ENCODE measurements around the gene KLF1. TPM values are rescaled to one million over a fixed set of nuclear protein-coding genes. Genes with fewer than 3 reads are reported as not detected.
A peak's percentile ranks its signal among the peaks of the same experiment; 100 is the strongest.

Gene KLF1
- total RNA-seq, 1 experiment from 2014 or later, result 0.22 TPM

DNA sequence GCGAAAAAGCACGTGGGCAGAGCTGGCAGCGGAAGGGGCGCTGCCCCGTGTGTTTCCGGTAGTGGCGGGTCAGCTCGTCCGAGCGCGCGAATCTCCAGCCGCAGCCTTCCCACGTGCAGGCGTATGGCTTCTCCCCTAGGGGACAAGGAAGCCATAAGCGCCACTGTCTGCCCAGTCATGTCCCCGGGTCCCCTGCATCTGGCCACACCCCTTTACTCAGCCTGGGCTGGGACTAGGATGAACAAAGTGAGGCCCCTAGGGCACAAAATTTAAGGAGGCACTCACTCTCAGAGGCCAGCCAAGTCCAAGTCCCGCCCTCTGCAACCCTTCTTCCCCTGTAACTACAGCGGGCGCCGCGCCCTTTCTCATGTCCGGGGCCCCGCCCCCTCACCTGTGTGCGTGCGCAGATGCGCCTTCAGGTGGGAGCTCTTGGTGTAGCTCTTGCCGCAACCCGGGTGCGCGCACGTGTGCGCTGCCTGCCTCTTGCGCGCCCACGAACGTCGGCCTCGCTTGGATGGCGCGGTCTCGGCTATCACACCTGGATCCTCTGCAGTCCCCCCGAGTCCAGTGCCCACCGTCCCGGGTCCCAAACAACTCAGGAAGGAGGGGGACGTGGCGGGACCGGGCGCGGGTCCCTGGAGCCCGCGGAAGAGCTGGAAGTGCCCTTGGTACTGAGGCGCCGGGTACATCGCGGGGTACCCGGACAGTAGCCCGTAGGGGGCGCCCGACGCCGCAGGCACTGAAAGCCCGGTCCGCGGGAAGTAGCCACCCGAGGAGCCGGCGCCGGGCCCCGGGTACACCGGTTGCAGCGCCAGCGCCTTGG lies 1.9 kb downstream of the KLF1 start:
- no peak overlapping the region for H3K27ac ChIP-seq
- POLR2A ChIA-PET (ENCODE audit: unreplicated experiment), result interaction anchor here (0.6 to 1.0 kb wide), 8 partner anchors 49 to 745 kb away, joined by 3 to 5 read pairs (median 4); partner anchors contain the start of gene ZNF20
- no TSS peak for BruUV-seq (replicated peaks)
- peaks cover 11% of the 10 kb centered on the region; the same call in 1 of the 2 replicates for H3K9me3 ChIP-seq (ENCODE audit: insufficient read depth, low read depth)
- no peaks in the 10 kb centered on the region for H3K36me3 ChIP-seq (ENCODE audit: low read depth)
- peaks cover 9% of the 10 kb centered on the region; the same call in 1 of the 2 replicates for H3K79me2 ChIP-seq (ENCODE audit: low read depth)
- no peaks in the 10 kb centered on the region for H3K27me3 ChIP-seq (ENCODE audit: insufficient read depth, low read depth)
- H3K4me3 ChIP-seq, result peak overlapping the region; percentile 65
- H3F3A ChIP-seq (ENCODE audit: insufficient read depth, low read depth), result peaks cover 18% of the 10 kb centered on the region; the same call in 1 of the 2 replicates
- CTCF ChIA-PET, result interaction anchor here (0.5 to 1.0 kb wide), 7 partner anchors 19 to 224 kb away, joined by 3 to 6 read pairs (median 3); partner anchors contain the start of gene RAD23A
- H3K4me2 ChIP-seq, result peak overlapping the region; percentile 84
- no peak for TF ChIP-seq EZH2 (IDR thresholded peaks at IDR 0.05; ENCODE audit: low read depth)
- TF ChIP-seq, protein P1, sequence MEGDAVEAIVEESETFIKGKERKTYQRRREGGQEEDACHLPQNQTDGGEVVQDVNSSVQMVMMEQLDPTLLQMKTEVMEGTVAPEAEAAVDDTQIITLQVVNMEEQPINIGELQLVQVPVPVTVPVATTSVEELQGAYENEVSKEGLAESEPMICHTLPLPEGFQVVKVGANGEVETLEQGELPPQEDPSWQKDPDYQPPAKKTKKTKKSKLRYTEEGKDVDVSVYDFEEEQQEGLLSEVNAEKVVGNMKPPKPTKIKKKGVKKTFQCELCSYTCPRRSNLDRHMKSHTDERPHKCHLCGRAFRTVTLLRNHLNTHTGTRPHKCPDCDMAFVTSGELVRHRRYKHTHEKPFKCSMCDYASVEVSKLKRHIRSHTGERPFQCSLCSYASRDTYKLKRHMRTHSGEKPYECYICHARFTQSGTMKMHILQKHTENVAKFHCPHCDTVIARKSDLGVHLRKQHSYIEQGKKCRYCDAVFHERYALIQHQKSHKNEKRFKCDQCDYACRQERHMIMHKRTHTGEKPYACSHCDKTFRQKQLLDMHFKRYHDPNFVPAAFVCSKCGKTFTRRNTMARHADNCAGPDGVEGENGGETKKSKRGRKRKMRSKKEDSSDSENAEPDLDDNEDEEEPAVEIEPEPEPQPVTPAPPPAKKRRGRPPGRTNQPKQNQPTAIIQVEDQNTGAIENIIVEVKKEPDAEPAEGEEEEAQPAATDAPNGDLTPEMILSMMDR (conservative IDR thresholded peaks at IDR 0.05), result peak; percentile 78
- H3K4me1 ChIP-seq (replicated peaks; ENCODE audit: insufficient read depth), result peaks cover 12% of the 10 kb centered on the region
- no peaks in the 10 kb centered on the region for H4K20me1 ChIP-seq (ENCODE audit: insufficient read depth)
- no peaks in the 10 kb centered on the region for H3K9me2 ChIP-seq (ENCODE audit: insufficient read depth)
- H2AFZ ChIP-seq, result peak overlapping the region; percentile 84
- DNase-seq, result peak; percentile 94 to 97
- intact Hi-C loops (cut with micrococcal nuclease; ENCODE audit: unreplicated experiment), result loop anchor here (2.0 kb wide), 1 partner anchor 80 kb away; no protein-coding TSS in a partner anchor

DNA sequence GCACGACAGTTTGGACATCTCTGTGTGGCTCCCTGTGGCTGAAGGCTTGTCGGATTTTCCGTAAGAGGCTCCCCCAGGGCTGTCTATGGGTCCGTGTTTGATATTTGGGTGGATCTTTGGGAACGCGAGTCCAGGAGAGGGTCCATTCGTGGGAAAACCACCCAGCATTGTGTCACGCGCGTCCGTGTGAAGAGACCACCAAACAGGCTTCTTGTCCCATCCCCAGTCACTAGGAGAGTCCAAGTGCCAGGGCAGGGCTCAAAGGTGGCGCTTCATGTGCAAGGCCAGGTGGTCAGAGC lies 2.4 kb downstream of the KLF1 start:
- intact Hi-C loops (cut with micrococcal nuclease; ENCODE audit: unreplicated experiment), result loop anchor here (2.0 kb wide), 1 partner anchor 80 kb away; no protein-coding TSS in a partner anchor
- Histone ChIP-seq H3K4me2 (peak overlapping the region; percentile 84), H3K79me2 (ENCODE audit: low read depth) (peaks cover 10% of the 10 kb centered on the region; the same call in 1 of the 2 replicates), H3K27ac (no peak overlapping the region), H3K9me3 (ENCODE audit: insufficient read depth, low read depth) (peaks cover 11% of the 10 kb centered on the region; the same call in 1 of the 2 replicates), H3K4me1 (replicated peaks; ENCODE audit: insufficient read depth) (peaks cover 14% of the 10 kb centered on the region), H3K9me2 (ENCODE audit: insufficient read depth) (no peaks in the 10 kb centered on the region), H3K36me3 (ENCODE audit: low read depth) (no peaks in the 10 kb centered on the region), H4K20me1 (ENCODE audit: insufficient read depth) (no peaks in the 10 kb centered on the region), H2AFZ (no peak overlapping the region; the same call in 1 of the 2 replicates), H3K27me3 (ENCODE audit: insufficient read depth, low read depth) (no peaks in the 10 kb centered on the region), H3K4me3 (peak overlapping the region; percentile 65; the same call in 1 of the 2 replicates), H3F3A (ENCODE audit: insufficient read depth, low read depth) (peaks cover 19% of the 10 kb centered on the region; the same call in 1 of the 2 replicates)
- ChIA-PET POLR2A (ENCODE audit: unreplicated experiment) (interaction anchor here (0.6 to 1.0 kb wide), 4 partner anchors 62 to 744 kb away, joined by 3 to 5 read pairs (median 4); partner anchors contain the start of gene ZNF20), CTCF (interaction anchor here (0.6 to 1.0 kb wide), 4 partner anchors 81 to 216 kb away, joined by 3 to 5 read pairs (median 4); no protein-coding TSS in a partner anchor)
- TF ChIP-seq, protein P1 (conservative IDR thresholded peaks at IDR 0.05), result no peak
- no peak for TF ChIP-seq EZH2 (IDR thresholded peaks at IDR 0.05; ENCODE audit: low read depth)
- BruUV-seq (replicated peaks), result TSS peak; percentile 11
- DNase-seq, result peak in 1 of 2 experiments; percentile 28

DNA sequence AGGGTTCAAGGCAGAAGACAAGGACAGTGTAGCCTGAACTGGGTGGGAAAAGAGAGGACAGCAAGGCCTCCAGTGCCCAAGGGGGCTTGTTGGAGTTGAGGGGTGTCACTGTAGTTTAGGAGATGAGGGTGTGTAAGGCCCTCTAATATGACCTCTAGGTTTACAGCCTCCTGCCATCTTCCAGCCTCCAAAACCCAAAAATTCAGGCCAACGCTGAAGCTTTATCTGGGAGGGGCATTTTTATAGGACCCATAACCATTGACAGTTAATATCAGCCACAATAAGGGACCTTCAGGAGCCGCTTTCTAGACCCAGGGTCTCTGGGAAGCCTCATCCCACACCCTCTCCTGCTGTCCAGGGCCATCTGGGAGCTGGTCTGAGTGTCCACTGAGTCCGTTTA lies 2.8 kb downstream of the KLF1 start:
- Histone ChIP-seq H3K79me2 (ENCODE audit: low read depth) (peaks cover 10% of the 10 kb centered on the region; the same call in 1 of the 2 replicates), H3K9me2 (ENCODE audit: insufficient read depth) (no peaks in the 10 kb centered on the region), H3K4me2 (no peak overlapping the region), H3K27ac (no peak overlapping the region), H4K20me1 (ENCODE audit: insufficient read depth) (no peaks in the 10 kb centered on the region), H2AFZ (no peak overlapping the region), H3K36me3 (ENCODE audit: low read depth) (no peaks in the 10 kb centered on the region), H3F3A (ENCODE audit: insufficient read depth, low read depth) (peaks cover 19% of the 10 kb centered on the region; the same call in 1 of the 2 replicates), H3K9me3 (ENCODE audit: insufficient read depth, low read depth) (peaks cover 11% of the 10 kb centered on the region; the same call in 1 of the 2 replicates), H3K4me3 (no peak overlapping the region), H3K27me3 (ENCODE audit: insufficient read depth, low read depth) (no peaks in the 10 kb centered on the region), H3K4me1 (replicated peaks; ENCODE audit: insufficient read depth) (peaks cover 14% of the 10 kb centered on the region)
- BruUV-seq (replicated peaks), result no TSS peak
- ChIA-PET CTCF (interaction anchor here (0.5 kb wide), 1 partner anchor 93 kb away, joined by 5 read pairs; no protein-coding TSS in a partner anchor), POLR2A (ENCODE audit: unreplicated experiment) (no interaction called here)
- intact Hi-C loops (cut with micrococcal nuclease; ENCODE audit: unreplicated experiment), result loop anchor here (2.0 kb wide), 1 partner anchor 81 kb away; no protein-coding TSS in a partner anchor
- DNase-seq, result no peak
- no peak for TF ChIP-seq EZH2 (IDR thresholded peaks at IDR 0.05; ENCODE audit: low read depth)
- TF ChIP-seq, protein P1 (conservative IDR thresholded peaks at IDR 0.05), result no peak

All from PC-9 (cell line).